HCT116 (cell line): ENCODE results near the gene TREM2. TPM values are rescaled to one million over a fixed set of nuclear protein-coding genes. Genes with fewer than 3 reads are reported as not detected.

Experiments used
- ATAC-seq: fragments of 200-7000 bp; cut with Tn5 transposase; 2 replicates; pipeline ENCODE4 v1.9.1; 2020; ENCODE audit warnings: mild to moderate bottlenecking, moderate library complexity
- BruUV-seq: library from RNA; stranded (reverse); fragments of 400-500 nt; replicated peaks from 2 replicates; lab custom pipeline; 2021; lab: Mats Ljungman, UMichigan
- CTCF ChIA-PET: fragments of 300-600 bp; sonication (Branson Sonifier 250); formaldehyde crosslinking; loops from one replicate; lab custom pipeline; 2021; ENCODE audit warnings: antibody characterized with exemption; lab: Charles Lee
- POLR2A ChIA-PET: fragments of 300-600, 350-600 bp; sonication (Branson Sonifier 250); formaldehyde crosslinking; loops from one replicate; lab custom pipeline; 2021; ENCODE audit warnings: antibody characterized with exemption; lab: Charles Lee
- RAD21 ChIA-PET, 2 experiments: fragments of 300-600 bp; sonication (Branson Sonifier 250); formaldehyde crosslinking; loops; one replicate each; lab custom pipeline; 2023; ENCODE audit warnings: low total read pairs in 2 of 2; ENCODE audit not compliant: uncharacterized antibody in 2 of 2, unreplicated experiment in 2 of 2, low non-redundant PET in 1 of 2; lab: Charles Lee
- DNase-seq: peaks from one replicate; pipeline ENCODE4 v3.0.0-alpha.2; 2010; ENCODE audit warnings: low read depth, low spot score
- H2AFZ ChIP-seq: fragments of 200-600 bp; shearing (Covaris generic), sonication (generic); 2 replicates; pipeline ENCODE4 v1.6.1; 2017; ENCODE audit warnings: low read depth, mixed run types, mixed read lengths, antibody characterized with exemption, low read length; ENCODE audit not compliant: poor library complexity, severe bottlenecking
- H3K27ac ChIP-seq: 2 replicates; pipeline ENCODE4 v1.5.1; 2012; ENCODE audit warnings: low read depth, low read length
- H3K27me3 ChIP-seq: fragments of 200-600 bp; sonication (generic); 2 replicates; pipeline ENCODE4 v1.6.1; 2016; ENCODE audit warnings: mixed run types, low read length, mixed read lengths; ENCODE audit not compliant: insufficient read depth
- H3K36me3 ChIP-seq, 2 experiments: fragments of 200-500 bp in 1 of 2; fragments of 200-600 bp in 1 of 2; sonication (Bioruptor generic) in 1 of 2; sonication (generic) in 1 of 2; 2 replicates each; pipeline versions ENCODE4 v1.5.1 to v1.6.1; 2014 to 2016; ENCODE audit warnings: low read length in 2 of 2, inconsistent platforms in 1 of 2, mixed read lengths in 1 of 2, mixed run types in 1 of 2; ENCODE audit not compliant: insufficient read depth in 2 of 2, control insufficient read depth in 1 of 2
- H3K4me1 ChIP-seq, 2 experiments: fragments of 200-600 bp in 1 of 2; sonication (generic) in 1 of 2; 2 replicates each; pipeline versions ENCODE4 v1.5.1 to v1.6.1; 2012 to 2017; ENCODE audit warnings: low read length in 2 of 2, inconsistent platforms in 1 of 2, mild to moderate bottlenecking in 1 of 2, mixed read lengths in 1 of 2, mixed run types in 1 of 2, moderate library complexity in 1 of 2; ENCODE audit not compliant: insufficient read depth in 2 of 2, control insufficient read depth in 1 of 2
- H3K4me2 ChIP-seq: fragments of 200-600 bp; sonication (generic); 2 replicates; pipeline ENCODE4 v1.6.1; 2017; ENCODE audit warnings: mixed run types, low read length, mixed read lengths
- H3K4me3 ChIP-seq, 2 experiments: fragments of 200-600 bp in 1 of 2; sonication (generic) in 1 of 2; replicated peaks in 1 of 2; 2 replicates each; pipeline ENCODE4 v1.5.1; 2011 to 2016; ENCODE audit warnings: low read length in 2 of 2, control low read depth in 1 of 2, low read depth in 1 of 2, mild to moderate bottlenecking in 1 of 2, mixed read lengths in 1 of 2, mixed run types in 1 of 2
- H3K79me2 ChIP-seq: fragments of 200-600 bp; sonication (generic); 2 replicates; pipeline ENCODE4 v1.6.1; 2017; ENCODE audit warnings: mild to moderate bottlenecking, mixed run types, low read length, moderate library complexity, mixed read lengths; ENCODE audit not compliant: insufficient read depth
- H3K9ac ChIP-seq: fragments of 200-600 bp; sonication (generic); 2 replicates; pipeline ENCODE4 v1.6.1; 2016; ENCODE audit warnings: low read length, mixed read lengths
- H3K9me2 ChIP-seq: fragments of 200-600 bp; sonication (generic), shearing (Covaris generic); 2 replicates; pipeline ENCODE4 v1.6.1; 2017; ENCODE audit warnings: mixed run types, mild to moderate bottlenecking, moderate library complexity; ENCODE audit not compliant: insufficient read depth
- H3K9me3 ChIP-seq, 2 experiments: fragments of 200-500 bp in 1 of 2; fragments of 200-600 bp in 1 of 2; sonication (Bioruptor generic) in 1 of 2; sonication (generic) in 1 of 2; 2 replicates each; pipeline ENCODE4 v1.6.1; 2014 to 2017; ENCODE audit warnings: low read length in 2 of 2, mixed read lengths in 2 of 2, inconsistent platforms in 1 of 2, low read depth in 1 of 2, mild to moderate bottlenecking in 1 of 2, mixed run types in 1 of 2, moderate library complexity in 1 of 2; ENCODE audit not compliant: control insufficient read depth in 1 of 2, insufficient read depth in 1 of 2
- H4K20me1 ChIP-seq: fragments of 200-600 bp; sonication (generic), shearing (Covaris generic); 2 replicates; pipeline ENCODE4 v1.6.1; 2017; ENCODE audit warnings: mixed run types, mild to moderate bottlenecking, moderate library complexity; ENCODE audit not compliant: insufficient read depth
- CBX3 ChIP-seq: IDR thresholded peaks from 2 replicates; pipeline ENCODE4 v1.6.1; 2012; ENCODE audit warnings: low read depth
- CEBPB ChIP-seq: IDR thresholded peaks from 2 replicates; pipeline ENCODE4 v1.6.1; 2012; ENCODE audit warnings: low read depth
- CTCF ChIP-seq, 3 experiments: fragments of 200-600 bp in 1 of 3; sonication (generic) in 1 of 3; IDR thresholded peaks in 2 of 3; conservative IDR thresholded peaks in 1 of 3; 2 replicates each; pipeline ENCODE4 v1.5.1; 2012 to 2017; ENCODE audit warnings: low read depth in 2 of 3, low read length in 2 of 3, antibody characterized with exemption in 1 of 3, borderline replicate concordance in 1 of 3, control low read depth in 1 of 3, mild to moderate bottlenecking in 1 of 3, mixed read lengths in 1 of 3, mixed run types in 1 of 3, moderate library complexity in 1 of 3; ENCODE audit not compliant: insufficient read depth in 1 of 3
- EGR1 ChIP-seq: IDR thresholded peaks from 2 replicates; pipeline ENCODE4 v1.6.1; 2012; ENCODE audit warnings: low read depth
- MAX ChIP-seq: IDR thresholded peaks from 2 replicates; pipeline ENCODE4 v1.6.1; 2012
- RAD21 ChIP-seq: IDR thresholded peaks from 2 replicates; pipeline ENCODE4 v1.6.1; 2012; ENCODE audit warnings: low read depth, mild to moderate bottlenecking
- YY1 ChIP-seq: IDR thresholded peaks from 2 replicates; pipeline ENCODE4 v1.6.1; 2011; ENCODE audit warnings: low read length, low read depth, moderate library complexity, mild to moderate bottlenecking; ENCODE audit not compliant: insufficient replicate concordance; ENCODE audit errors: extremely low read depth
- intact Hi-C: fragments of 100-400 bp; cut with micrococcal nuclease; formaldehyde crosslinking; loops from 2 replicates; pipeline ENCODE4 v1.10.0; 2022
- total RNA-seq: library from RNA; stranded (reverse); gene quantifications from one replicate; pipeline ENCODE4 v1.2.1, GENCODE V29; 2021; ENCODE audit not compliant: unreplicated experiment

Gene TREM2
- total RNA-seq, 1 experiment from 2014 or later = not detected

GRCh38 chr6:41191569-41191968 lies 28.7 kb upstream of the TREM2 start:
- TF ChIP-seq CTCF (IDR thresholded peaks at IDR 0.05 in 2 of 3, conservative IDR thresholded peaks at IDR 0.05 in 1 of 3; ENCODE audit: borderline replicate concordance in 1 of 3, insufficient read depth in 1 of 3, low read depth in 2 of 3, low read length in 2 of 3) = peak; percentile 40 to 77 (median 69); a peak in 5 of 6 replicates
- TF ChIP-seq YY1 = no peak
- no peak for TF ChIP-seq CEBPB
- peak; percentile 28; the same call in 1 of the 2 replicates for TF ChIP-seq RAD21
- no peak for TF ChIP-seq EGR1
- no peak for TF ChIP-seq MAX
- Histone ChIP-seq H3K9me3 (peaks cover 3 to 8% of the 10 kb centered on the region in 2 experiments; a peak in 2 of 4 replicates), H3K4me1 (no peaks in the 10 kb centered on the region), H3K4me2 (no peak overlapping the region), H3K27me3 (peaks cover 27% of the 10 kb centered on the region), H3K27ac (no peak overlapping the region), H3K4me3 (no peak overlapping the region), H3K9ac (no peak overlapping the region), H3K9me2 (no peaks in the 10 kb centered on the region), H3K79me2 (no peaks in the 10 kb centered on the region), H4K20me1 (no peaks in the 10 kb centered on the region), H2AFZ (no peak overlapping the region), H3K36me3 (no peaks in the 10 kb centered on the region)
- POLR2A ChIA-PET = no interaction called here
- RAD21 ChIA-PET = interaction anchor here in 1 of 2 experiments (1.0 kb wide), 1 partner anchor 127 kb away, joined by 3 read pairs; no protein-coding TSS in a partner anchor
- ATAC-seq (peak; percentile 96), DNase-seq (peak; percentile 12)
- intact Hi-C loops = no loop called here
- CTCF ChIA-PET = interaction anchor here (1.0 to 2.3 kb wide), 4 partner anchors 9 to 143 kb away, joined by 4 to 14 read pairs (median 4); partner anchors contain the start of gene TREML2
- BruUV-seq = no TSS peak

DNA sequence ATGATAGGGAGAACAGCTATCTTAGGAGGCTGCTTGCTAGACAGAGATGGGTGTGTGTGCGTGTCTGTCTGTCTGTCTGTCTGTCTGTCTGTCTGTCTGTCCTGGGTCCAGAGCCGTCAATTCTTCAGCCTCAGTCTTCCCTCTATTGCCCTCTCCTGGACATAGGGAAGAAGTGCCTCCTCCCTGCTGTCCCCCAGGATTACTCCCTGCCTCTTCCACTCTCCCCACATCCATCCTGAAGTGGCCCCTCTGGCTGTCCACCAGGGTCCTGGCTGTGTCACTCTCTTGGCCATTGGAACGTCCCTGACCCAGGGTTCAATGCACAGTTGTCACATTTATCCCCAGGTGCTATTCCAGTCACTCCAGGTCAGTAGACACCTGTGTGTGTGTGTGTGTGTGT lies 27.9 kb upstream of the TREM2 start:
- Histone ChIP-seq H3K79me2 (no peaks in the 10 kb centered on the region), H3K4me3 (no peak overlapping the region), H4K20me1 (no peaks in the 10 kb centered on the region), H2AFZ (no peak overlapping the region), H3K36me3 (no peaks in the 10 kb centered on the region), H3K9ac (no peak overlapping the region), H3K9me3 (peaks cover 3 to 8% of the 10 kb centered on the region in 2 experiments; a peak in 2 of 4 replicates), H3K4me1 (no peaks in the 10 kb centered on the region), H3K27ac (no peak overlapping the region), H3K9me2 (no peaks in the 10 kb centered on the region), H3K27me3 (peaks cover 19% of the 10 kb centered on the region), H3K4me2 (no peak overlapping the region)
- CTCF ChIA-PET = interaction anchor here (2.3 kb wide), 1 partner anchor 8 kb away, joined by 14 read pairs; no protein-coding TSS in a partner anchor
- BruUV-seq = no TSS peak
- intact Hi-C loops = no loop called here
- POLR2A ChIA-PET = no interaction called here
- RAD21 ChIA-PET = no interaction called here
- no peak; the same call in 1 of the 2 replicates for ATAC-seq
- TF ChIP-seq CBX3 (no peak), CTCF (IDR thresholded peaks at IDR 0.05 in 2 of 3, conservative IDR thresholded peaks at IDR 0.05 in 1 of 3; ENCODE audit: borderline replicate concordance in 1 of 3, insufficient read depth in 1 of 3, low read depth in 2 of 3, low read length in 2 of 3) (peak in 1 of 3 experiments; percentile 16; a peak in 1 of 6 replicates)
- no peak for DNase-seq
